ENCODE data around the gene RGS6.
A peak's percentile ranks its signal among the peaks of the same experiment; 100 is the strongest.

RGS6 gene

GRCh38 chr14:72418806-72419205, 486.6 kb downstream of the RGS6 start:
- no peak for DNase-seq

- no peak for DNase-seq
Measured at GRCh38 chr14:72419226-72419775, 487.1 kb downstream of the RGS6 start.

- peak; percentile 82 for DNase-seq
Measured at GRCh38 chr14:72420749-72421474, 488.7 kb downstream of the RGS6 start.

- DNase-seq, result no peak
Measured at GRCh38 chr14:72423957-72424356, 491.7 kb downstream of the RGS6 start.

- DNase-seq, result no peak
Measured at GRCh38 chr14:72430457-72430856, 498.2 kb downstream of the RGS6 start.

GRCh38 chr14:72432748-72433147, 500.5 kb downstream of the RGS6 start:
- DNase-seq, result no peak

- no peak for DNase-seq
Measured at GRCh38 chr14:72433511-72433910, 501.3 kb downstream of the RGS6 start.

GRCh38 chr14:72434856-72435255, 502.6 kb downstream of the RGS6 start:
- no peak for DNase-seq

- DNase-seq, result peak; percentile 1
Measured at GRCh38 chr14:72439707-72440106, 507.5 kb downstream of the RGS6 start.

- DNase-seq, result no peak
Measured at GRCh38 chr14:72443256-72443655, 511.0 kb downstream of the RGS6 start.

GRCh38 chr14:72443991-72444441, 511.8 kb downstream of the RGS6 start:
- DNase-seq, result peak; percentile 72

- no peak for DNase-seq
Measured at GRCh38 chr14:72444701-72445100, 512.5 kb downstream of the RGS6 start.

GRCh38 chr14:72448212-72448611, 516.0 kb downstream of the RGS6 start:
- DNase-seq, result no peak

- no peak for DNase-seq
Measured at GRCh38 chr14:72450473-72451044, 518.3 kb downstream of the RGS6 start.

- DNase-seq, result peak; percentile 18
Measured at GRCh38 chr14:72451054-72451972, 519.1 kb downstream of the RGS6 start.

- no peak for DNase-seq
Measured at GRCh38 chr14:72452774-72453173, 520.5 kb downstream of the RGS6 start.

GRCh38 chr14:72454388-72455160, 522.3 kb downstream of the RGS6 start:
- no peak for DNase-seq

- no peak for DNase-seq
Measured at GRCh38 chr14:72457641-72458040, 525.4 kb downstream of the RGS6 start.

GRCh38 chr14:72462056-72462455, 529.8 kb downstream of the RGS6 start:
- DNase-seq, result no peak

GRCh38 chr14:72463291-72463866, 531.1 kb downstream of the RGS6 start:
- no peak for DNase-seq

GRCh38 chr14:72464226-72464625, 532.0 kb downstream of the RGS6 start:
- DNase-seq, result no peak

- DNase-seq, result no peak
Measured at GRCh38 chr14:72466325-72466724, 534.1 kb downstream of the RGS6 start.

Measured in OCI-M1 (cell line).